GM18858 (cell line): ENCODE data around the gene RAD9A.

Source experiments
- ATAC-seq: cut with Tn5 transposase; IDR thresholded peaks from one replicate; pipeline ENCODE4 v1.9.1; 2021; ENCODE audit not compliant: unreplicated experiment

Gene RAD9A

GRCh38 chr11:67408437-67409200, 16.8 kb downstream of the RAD9A start:
- ATAC-seq: no peak

DNA sequence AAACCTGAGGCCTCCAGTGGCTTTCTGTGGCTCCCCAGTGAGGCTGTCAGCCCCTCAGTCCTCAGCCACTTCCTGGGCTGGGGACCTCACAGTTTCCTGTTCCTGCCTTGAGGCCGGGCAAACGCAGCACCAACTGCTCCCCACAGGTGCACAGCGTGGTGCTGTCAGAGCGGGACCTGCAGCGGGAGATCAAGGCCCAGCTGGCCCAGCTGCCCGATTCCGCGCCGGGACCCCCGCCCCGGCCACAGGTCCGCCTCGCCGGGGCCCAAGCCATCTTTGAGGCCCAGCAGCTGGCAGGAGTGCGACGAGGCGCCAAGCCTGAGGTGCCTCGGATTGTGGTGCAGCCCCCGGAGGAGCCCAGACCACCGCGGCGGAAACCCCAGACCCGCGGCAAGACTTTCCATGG, 17.5 kb downstream of the RAD9A start:
- ATAC-seq: no peak

- ATAC-seq: no peak
These were observed 18.1 kb downstream of the RAD9A start for GRCh38 chr11:67409781-67410368.

DNA sequence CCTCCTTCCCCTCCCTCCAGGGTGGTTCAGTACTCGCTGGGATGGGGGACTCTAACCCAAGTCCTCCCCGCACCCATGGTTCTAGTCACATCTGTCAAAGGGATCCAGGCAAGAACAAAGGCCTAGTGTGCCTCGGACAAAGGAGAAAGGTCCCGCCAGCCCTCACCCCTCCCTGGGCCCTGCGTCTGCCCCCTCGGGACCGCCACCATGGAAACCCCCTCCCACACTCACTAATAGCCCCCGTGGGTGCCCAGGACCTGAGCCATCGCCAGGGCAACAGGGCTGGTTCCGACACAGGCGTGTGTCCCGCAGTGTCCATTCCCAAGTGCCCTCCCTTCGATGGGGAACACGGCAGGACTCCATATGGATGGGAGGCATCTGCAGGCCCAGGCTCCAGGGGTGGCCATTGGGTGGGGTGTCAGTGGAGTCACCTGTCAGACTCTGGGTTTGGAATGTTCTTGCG, 18.6 kb downstream of the RAD9A start:
- no peak for ATAC-seq

- ATAC-seq: no peak
These were observed 19.4 kb downstream of the RAD9A start for GRCh38 chr11:67410984-67411784.

GRCh38 chr11:67411785-67412152, 20.0 kb downstream of the RAD9A start:
- ATAC-seq: no peak

DNA sequence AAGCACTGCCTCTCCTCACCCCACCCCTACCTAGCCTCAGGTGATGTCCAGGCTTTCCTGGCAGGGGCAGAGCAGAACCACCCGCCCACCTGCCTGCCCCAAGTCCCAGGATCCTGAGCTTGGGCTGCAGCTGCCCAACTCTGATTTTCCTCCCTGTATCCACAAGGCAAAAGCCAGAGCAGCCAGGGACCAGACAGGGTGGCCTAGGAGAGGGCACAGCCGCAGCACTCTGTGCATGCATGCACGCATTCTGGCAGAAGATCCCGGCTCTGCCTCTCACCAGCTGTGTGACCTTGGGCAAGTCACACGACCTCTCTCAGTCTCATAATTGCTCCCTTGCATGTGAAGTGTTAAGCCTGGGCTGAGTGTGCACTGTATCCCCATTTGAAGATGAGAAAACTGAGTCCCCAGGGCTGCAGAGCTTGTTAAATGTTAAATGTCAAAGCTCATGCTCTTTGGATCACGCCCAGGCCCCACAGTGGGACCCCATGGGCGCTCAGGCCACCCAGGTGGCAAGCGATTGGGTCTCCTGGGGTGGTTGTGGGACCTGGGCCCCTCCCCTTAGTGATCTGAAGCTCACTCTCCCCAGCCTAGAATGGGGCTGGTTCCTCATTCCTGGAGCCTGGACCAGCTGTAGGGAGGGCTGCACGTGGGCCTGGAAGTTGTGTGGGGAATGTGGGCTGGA, 20.9 kb downstream of the RAD9A start:
- ATAC-seq: no peak

GRCh38 chr11:67413266-67413849, 21.6 kb downstream of the RAD9A start:
- no peak for ATAC-seq

GRCh38 chr11:67415501-67416304, 23.9 kb downstream of the RAD9A start, which contains the start of gene CARNS1:
Gene CARNS1, plus strand, starts transcription at chr11:67415678. Its CDS starts 522 bp downstream, at chr11:67416200.
- ATAC-seq: no peak

- no peak for ATAC-seq
These were observed 24.9 kb downstream of the RAD9A start for GRCh38 chr11:67416416-67417335.

DNA sequence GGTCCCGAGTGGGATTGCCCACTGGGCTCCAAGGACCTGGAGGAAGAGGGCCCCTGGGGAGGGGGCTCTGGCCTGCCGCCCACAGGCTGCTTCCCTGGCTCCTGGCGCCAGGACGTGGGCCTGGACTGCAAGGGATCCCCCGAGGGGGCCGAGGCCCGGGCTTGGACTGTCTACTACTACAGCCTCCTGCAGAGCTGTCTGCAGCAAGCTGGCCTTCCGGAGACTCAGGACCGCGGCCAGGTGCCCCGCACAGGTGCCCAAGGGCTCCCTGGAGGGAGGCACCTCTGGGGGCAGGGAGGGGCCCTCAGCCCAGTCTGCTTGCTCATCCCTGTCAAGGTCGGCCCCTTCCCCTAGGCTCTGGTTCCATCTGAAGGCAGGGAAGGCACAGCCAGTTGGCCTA, 25.6 kb downstream of the RAD9A start:
- no peak for ATAC-seq

- no peak for ATAC-seq
These were observed 26.9 kb downstream of the RAD9A start for GRCh38 chr11:67418476-67419281.

GRCh38 chr11:67419325-67420049, 27.7 kb downstream of the RAD9A start:
- no peak for ATAC-seq

DNA sequence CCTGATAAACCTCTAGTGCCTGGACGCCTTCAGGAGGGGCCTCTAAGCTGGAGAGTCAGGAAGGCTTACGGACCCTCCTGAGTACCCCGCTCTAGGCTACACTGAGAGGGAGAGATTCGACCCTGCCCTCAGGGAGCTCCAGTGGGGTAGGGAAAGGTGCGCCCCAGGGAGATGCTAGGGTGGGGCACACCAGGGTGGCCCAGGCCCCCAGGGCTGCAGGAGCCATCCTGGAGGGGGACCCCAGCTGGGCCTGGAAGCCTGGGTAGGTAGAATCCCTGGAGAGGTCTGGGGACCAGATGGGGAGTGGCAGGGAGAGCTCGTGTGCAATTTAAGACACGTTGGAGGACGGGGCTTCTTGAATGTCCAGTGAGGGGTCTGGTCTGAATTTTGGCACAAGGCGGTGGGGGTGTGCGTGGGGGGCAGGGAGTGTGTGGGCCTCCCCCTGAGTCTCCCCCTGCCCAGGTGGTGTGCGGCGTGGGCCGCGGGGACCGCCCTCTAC, 28.4 kb downstream of the RAD9A start:
- no peak for ATAC-seq

- ATAC-seq: peak; percentile 53
These were observed 29.1 kb downstream of the RAD9A start for GRCh38 chr11:67420646-67421429.

DNA sequence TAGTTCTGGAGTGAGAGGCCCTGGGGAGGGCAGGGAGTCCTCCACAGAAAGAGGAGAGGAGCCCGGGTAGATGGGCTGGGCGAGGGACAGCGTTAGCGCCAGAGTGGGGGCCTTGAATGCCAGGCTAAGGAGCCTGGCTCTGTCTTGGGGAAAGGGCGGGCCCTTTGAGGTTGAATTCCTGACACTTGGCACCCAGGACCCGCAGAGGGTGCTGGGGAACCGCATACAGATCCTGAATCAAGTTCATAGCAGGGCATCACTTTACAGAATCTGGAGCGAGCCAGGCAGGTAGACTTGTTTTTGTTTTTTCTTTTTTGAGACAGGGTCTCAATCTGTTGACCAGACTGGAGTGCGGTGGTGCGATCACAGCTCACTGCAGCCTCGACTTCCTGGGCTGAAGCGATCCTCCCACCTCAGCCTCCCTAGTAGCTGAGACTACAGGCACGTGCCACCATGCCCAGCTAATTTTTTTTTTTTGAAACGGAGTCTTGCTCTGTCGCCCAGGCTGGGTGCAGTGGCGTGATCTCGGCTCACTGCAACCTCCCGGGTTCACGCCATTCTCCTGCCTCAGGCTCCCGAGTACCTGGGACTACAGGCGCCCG, 29.7 kb downstream of the RAD9A start:
- no peak for ATAC-seq
